IMR-90 (cell line): Measurements from ENCODE around the gene ACTR5. TPM values are rescaled to one million over a fixed set of nuclear protein-coding genes. Genes with fewer than 3 reads are reported as not detected.

ENCODE experiments used
- ATAC-seq: fragments of 200-7000 bp; cut with Tn5 transposase; 2 replicates; pipeline ENCODE4 v1.9.1; 2020; ENCODE audit warnings: low read depth, mild to moderate bottlenecking, moderate library complexity
- BruUV-seq: library from RNA; stranded (reverse); fragments of 400-500 nt; replicated peaks from 2 replicates; lab custom pipeline; 2021; lab: Mats Ljungman, UMichigan
- CTCF ChIA-PET: fragments of 300-600 bp; formaldehyde crosslinking; extraction: SDS; loops from one replicate; lab custom pipeline; 2021; ENCODE audit warnings: antibody characterized with exemption; lab: Yijun Ruan, JAX
- POLR2A ChIA-PET: fragments of 300-600 bp; sonication (Branson Sonifier 250); formaldehyde crosslinking; loops from one replicate; lab custom pipeline; 2022; ENCODE audit warnings: antibody characterized with exemption; ENCODE audit not compliant: unreplicated experiment; lab: Charles Lee
- DNase-seq: peaks from one replicate; pipeline ENCODE4 v3.0.0; 2013
- H2AFZ ChIP-seq: replicated peaks from 2 replicates; pipeline ENCODE3; 2013; ENCODE audit warnings: low read length, mild to moderate bottlenecking; ENCODE audit not compliant: poor library complexity
- H2AK5ac ChIP-seq: 2 replicates; pipeline ENCODE4 v1.6.1; 2013; ENCODE audit warnings: low read depth, low read length, inconsistent platforms
- H2AK9ac ChIP-seq: replicated peaks from 2 replicates; pipeline ENCODE3; 2013; ENCODE audit warnings: mild to moderate bottlenecking, low read depth, low read length, moderate library complexity; ENCODE audit not compliant: poor library complexity
- H2BK120ac ChIP-seq: 2 replicates; pipeline ENCODE4 v1.6.1; 2013; ENCODE audit warnings: low read depth, low read length, inconsistent platforms
- H2BK15ac ChIP-seq: 3 replicates; pipeline ENCODE4 v1.6.1; 2013; ENCODE audit warnings: low read depth, low read length, inconsistent platforms
- H2BK20ac ChIP-seq: 2 replicates; pipeline ENCODE4 v1.6.1; 2013; ENCODE audit warnings: low read depth, mild to moderate bottlenecking, inconsistent platforms, low read length, moderate library complexity
- H2BK5ac ChIP-seq: 2 replicates; pipeline ENCODE4 v1.6.1; 2013; ENCODE audit warnings: mild to moderate bottlenecking, low read depth, low read length, inconsistent platforms; ENCODE audit not compliant: poor library complexity, severe bottlenecking
- H3K14ac ChIP-seq: replicated peaks from 2 replicates; pipeline ENCODE4 v1.6.1; 2013; ENCODE audit warnings: low read depth, low read length, inconsistent platforms
- H3K18ac ChIP-seq: 2 replicates; pipeline ENCODE4 v1.6.1; 2013; ENCODE audit warnings: low read depth, low read length, control low read depth
- H3K23ac ChIP-seq: 2 replicates; pipeline ENCODE4 v1.6.1; 2013; ENCODE audit warnings: low read depth, low read length, inconsistent platforms
- H3K27ac ChIP-seq: 2 replicates; pipeline ENCODE4 v1.5.1; 2013; ENCODE audit warnings: mild to moderate bottlenecking, control low read depth, low read length; ENCODE audit not compliant: insufficient read depth
- H3K27me3 ChIP-seq: 2 replicates; pipeline ENCODE4 v1.6.1; 2013; ENCODE audit warnings: low read length; ENCODE audit not compliant: control insufficient read depth, insufficient read depth
- H3K36me3 ChIP-seq: 2 replicates; pipeline ENCODE4 v1.6.1; 2013; ENCODE audit warnings: low read length, mixed read lengths; ENCODE audit not compliant: control insufficient read depth, insufficient read depth
- H3K4ac ChIP-seq: 2 replicates; pipeline ENCODE4 v1.6.1; 2013; ENCODE audit warnings: low read depth, low read length, inconsistent platforms
- H3K4me1 ChIP-seq: 2 replicates; pipeline ENCODE4 v1.6.1; 2013; ENCODE audit warnings: low read length, mixed read lengths; ENCODE audit not compliant: control insufficient read depth, insufficient read depth
- H3K4me2 ChIP-seq: 2 replicates; pipeline ENCODE4 v1.6.1; 2013; ENCODE audit warnings: low read depth, mild to moderate bottlenecking, control low read depth, low read length, moderate library complexity
- H3K4me3 ChIP-seq: 2 replicates; pipeline ENCODE4 v1.5.1; 2013; ENCODE audit warnings: low read depth, mild to moderate bottlenecking, control low read depth, low read length, moderate library complexity; ENCODE audit not compliant: insufficient read depth
- H3K56ac ChIP-seq: 2 replicates; pipeline ENCODE4 v1.6.1; 2013; ENCODE audit warnings: low read length, inconsistent platforms; ENCODE audit not compliant: insufficient read depth; ENCODE audit errors: extremely low read depth
- H3K79me1 ChIP-seq, 2 experiments: 2 replicates each; pipeline ENCODE4 v1.6.1; 2013; ENCODE audit warnings: low read length in 2 of 2, inconsistent platforms in 1 of 2, low read depth in 1 of 2
- H3K9ac ChIP-seq: 2 replicates; pipeline ENCODE4 v1.6.1; 2013; ENCODE audit warnings: low read depth, low read length, control low read depth
- H3K9me1 ChIP-seq: 2 replicates; pipeline ENCODE4 v1.6.1; 2013; ENCODE audit warnings: low read length, inconsistent platforms; ENCODE audit not compliant: insufficient read depth
- H3K9me3 ChIP-seq: 2 replicates; pipeline ENCODE4 v1.6.1; 2013; ENCODE audit warnings: low read length; ENCODE audit not compliant: control insufficient read depth, insufficient read depth
- H4K20me1 ChIP-seq: 2 replicates; pipeline ENCODE4 v1.6.1; 2013; ENCODE audit warnings: low read length, inconsistent platforms; ENCODE audit not compliant: insufficient read depth
- H4K5ac ChIP-seq: 2 replicates; pipeline ENCODE4 v1.6.1; 2013; ENCODE audit warnings: mild to moderate bottlenecking, low read depth, low read length, control low read depth
- H4K8ac ChIP-seq, 2 experiments: 2 replicates each; pipeline ENCODE4 v1.6.1; 2013; ENCODE audit warnings: low read depth in 2 of 2, low read length in 2 of 2, control low read depth in 1 of 2, inconsistent platforms in 1 of 2
- H4K91ac ChIP-seq: 2 replicates; pipeline ENCODE4 v1.6.1; 2013; ENCODE audit warnings: low read depth, low read length, inconsistent platforms; ENCODE audit not compliant: insufficient read depth
- BHLHE40 ChIP-seq: fragments of 150-350 bp; IDR thresholded peaks from 2 replicates; pipeline ENCODE4 v1.6.1; 2016; ENCODE audit warnings: mild to moderate bottlenecking, low read depth, low read length
- CHD1 ChIP-seq: IDR thresholded peaks from 2 replicates; pipeline ENCODE4 v1.6.1; 2012; ENCODE audit warnings: low read depth, low read length, improper control_type of control experiment
- ELK1 ChIP-seq: fragments of 150-350 bp; IDR thresholded peaks from 2 replicates; pipeline ENCODE4 v1.6.1; 2016; ENCODE audit warnings: low read depth, mild to moderate bottlenecking, low read length, moderate library complexity, borderline replicate concordance
- FOS ChIP-seq: fragments of 150-350 bp; IDR thresholded peaks from 2 replicates; pipeline ENCODE4 v1.6.1; 2016; ENCODE audit warnings: low read depth, low read length
- NFE2L2 ChIP-seq: fragments of 150-350 bp; IDR thresholded peaks from 2 replicates; pipeline ENCODE4 v1.6.1; 2016; ENCODE audit warnings: low read depth, mild to moderate bottlenecking, low read length
- POLR2A ChIP-seq: IDR thresholded peaks from 2 replicates; pipeline ENCODE4 v1.6.1; 2012; ENCODE audit warnings: mild to moderate bottlenecking, low read depth, low read length
- RFX5 ChIP-seq: IDR thresholded peaks from 2 replicates; pipeline ENCODE4 v1.8.0; 2012; ENCODE audit warnings: low read depth, mild to moderate bottlenecking, low read length, moderate library complexity
- SMC3 ChIP-seq: fragments of 150-350 bp; IDR thresholded peaks from 2 replicates; pipeline ENCODE4 v1.6.1; 2016; ENCODE audit warnings: low read depth, mild to moderate bottlenecking, antibody characterized with exemption, low read length, moderate library complexity
- WGBS, 2 experiments: methylation state at CpG; one replicate each; pipeline versions ENCODE4 v1.1.5 to v1.1.7; 2013; ENCODE audit warnings: missing lambda C conversion rate in 2 of 2; ENCODE audit not compliant: insufficient read length in 1 of 2; ENCODE audit errors: extremely low coverage in 2 of 2; 5-methylcytosine and 5-hydroxymethylcytosine counted together
- dilution Hi-C: fragments of 300-500 bp; cut with HindIII; formaldehyde crosslinking; loops from one replicate; pipeline ENCODE4 v1.14.3; 2018; ENCODE audit warnings: low sequenced_read_pairs; ENCODE audit not compliant: unreplicated experiment
- in situ Hi-C: fragments of 300-500 bp; cut with MboI; formaldehyde crosslinking; loops from 3 replicates; pipeline ENCODE4 v1.14.3; 2019; ENCODE audit warnings: low sequenced_read_pairs, inconsistent platforms, mixed read lengths
- intact Hi-C: fragments of 100-400 bp; cut with micrococcal nuclease; formaldehyde crosslinking; loops from 2 replicates; pipeline ENCODE4 v1.10.0; 2022
- polyA plus RNA-seq, 3 experiments: library from polyadenylated mRNA; depleted of rRNA; stranded (reverse); fragments of >200 nt; gene quantifications; 2 replicates each; pipeline ENCODE4 v1.2.3, GENCODE V29; 2012; ENCODE audit warnings: low replicate concordance in 1 of 3
- total RNA-seq: library from RNA; depleted of rRNA; stranded (reverse); fragments of >200 nt; gene quantifications from 2 replicates; pipeline ENCODE4 v1.2.3, GENCODE V29; 2012

ACTR5 gene
- total and polyA plus RNA-seq, 2 of the 4 experiments (the other 2 are of a cell fraction), result 5.9 to 6.6 TPM

- Histone ChIP-seq H2BK20ac (no peak overlapping the region), H3K9me3 (no peaks in the 10 kb centered on the region), H2BK15ac (no peak overlapping the region), H2AK5ac (no peak overlapping the region), H4K20me1 (no peaks in the 10 kb centered on the region), H3K36me3 (no peaks in the 10 kb centered on the region), H2BK5ac (no peak overlapping the region), H2BK120ac (no peak overlapping the region), H3K23ac (no peak overlapping the region), H4K8ac (no peak overlapping the region), H3K79me1 (no peaks in the 10 kb centered on the region), H3K4me1 (no peaks in the 10 kb centered on the region), H3K27ac (no peak overlapping the region), H3K14ac (no peak overlapping the region), H3K4ac (no peak overlapping the region), H3K56ac (no peak overlapping the region), H3K4me2 (no peak overlapping the region), H3K9me1 (no peaks in the 10 kb centered on the region; the same call in 1 of the 2 replicates), H4K5ac (no peak overlapping the region), H3K18ac (no peak overlapping the region), H3K9ac (no peak overlapping the region), H3K27me3 (peaks cover 11% of the 10 kb centered on the region), H3K4me3 (no peak overlapping the region), H2AFZ (no peak overlapping the region), H2AK9ac (no peak overlapping the region), H4K91ac (no peak overlapping the region)
- no peak for ATAC-seq
- no peak for TF ChIP-seq CHD1
- TF ChIP-seq BHLHE40, result no peak
- TF ChIP-seq FOS, result no peak
- TF ChIP-seq SMC3, result no peak
- no peak for TF ChIP-seq NFE2L2
- TF ChIP-seq ELK1, result no peak
- TF ChIP-seq POLR2A, result no peak
- no peak for TF ChIP-seq RFX5
- intact Hi-C loops, result no loop called here
- DNase-seq, result no peak
- ChIA-PET POLR2A (no interaction called here), CTCF (no interaction called here)
- dilution Hi-C loops, result no loop called here
- in situ Hi-C loops, result no loop called here
- 0% methylated on average over 1 of the region's 3 CpGs; no CpG with 5 or more reads in 1 of the 2 experiments for WGBS, 2 experiments
- no TSS peak for BruUV-seq
Measured at GRCh38 chr20:38703526-38703925, 44.7 kb upstream of the ACTR5 start.
